ENCODE results near the gene EDA. TPM values are rescaled to one million over a fixed set of nuclear protein-coding genes. Genes with fewer than 3 reads are reported as not detected.

EDA gene
- total RNA-seq, 1 donor = 0.09 TPM

DNA sequence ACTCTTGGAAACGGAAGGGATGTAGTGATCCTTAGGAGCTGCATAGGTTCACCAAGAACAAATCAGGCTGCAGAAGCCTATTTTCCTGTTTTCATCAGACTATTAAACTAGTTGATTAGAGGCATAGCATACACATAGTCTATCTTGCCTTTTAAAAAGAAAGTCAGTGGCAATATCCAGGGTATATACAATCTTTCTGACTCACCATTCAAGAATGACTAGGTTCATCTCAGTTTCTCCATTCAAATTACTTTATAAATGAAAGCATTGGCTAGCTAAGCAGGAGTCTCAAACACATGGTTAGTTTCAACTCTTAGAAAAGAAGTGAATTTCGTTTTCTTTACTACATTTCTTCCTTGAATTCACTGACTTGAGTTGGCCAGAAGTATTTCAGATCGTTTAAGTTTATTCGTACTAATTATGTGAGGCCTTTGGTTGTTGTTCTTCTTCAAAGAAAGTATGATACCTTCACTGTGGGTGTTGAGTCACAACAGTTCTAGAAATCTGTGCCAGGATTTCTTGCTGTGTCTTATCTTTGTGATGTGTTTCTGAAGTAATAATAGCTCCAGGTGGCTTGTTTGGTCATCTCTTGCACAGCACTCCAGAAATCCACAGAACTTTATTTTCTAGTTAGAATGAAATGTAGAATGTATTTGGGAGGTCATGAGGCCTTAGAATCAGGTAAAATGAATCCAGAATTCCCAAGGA, 345.6 kb downstream of the EDA start:
- H3K4me3 ChIP-seq (ENCODE audit: low read depth, low read length) = no peak overlapping the region
- TF ChIP-seq, protein P1, sequence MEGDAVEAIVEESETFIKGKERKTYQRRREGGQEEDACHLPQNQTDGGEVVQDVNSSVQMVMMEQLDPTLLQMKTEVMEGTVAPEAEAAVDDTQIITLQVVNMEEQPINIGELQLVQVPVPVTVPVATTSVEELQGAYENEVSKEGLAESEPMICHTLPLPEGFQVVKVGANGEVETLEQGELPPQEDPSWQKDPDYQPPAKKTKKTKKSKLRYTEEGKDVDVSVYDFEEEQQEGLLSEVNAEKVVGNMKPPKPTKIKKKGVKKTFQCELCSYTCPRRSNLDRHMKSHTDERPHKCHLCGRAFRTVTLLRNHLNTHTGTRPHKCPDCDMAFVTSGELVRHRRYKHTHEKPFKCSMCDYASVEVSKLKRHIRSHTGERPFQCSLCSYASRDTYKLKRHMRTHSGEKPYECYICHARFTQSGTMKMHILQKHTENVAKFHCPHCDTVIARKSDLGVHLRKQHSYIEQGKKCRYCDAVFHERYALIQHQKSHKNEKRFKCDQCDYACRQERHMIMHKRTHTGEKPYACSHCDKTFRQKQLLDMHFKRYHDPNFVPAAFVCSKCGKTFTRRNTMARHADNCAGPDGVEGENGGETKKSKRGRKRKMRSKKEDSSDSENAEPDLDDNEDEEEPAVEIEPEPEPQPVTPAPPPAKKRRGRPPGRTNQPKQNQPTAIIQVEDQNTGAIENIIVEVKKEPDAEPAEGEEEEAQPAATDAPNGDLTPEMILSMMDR (IDR thresholded peaks at IDR 0.05; ENCODE audit: insufficient read depth, low read length) = no peak
- DNase-seq (ENCODE audit: low read depth) = no peak

DNA sequence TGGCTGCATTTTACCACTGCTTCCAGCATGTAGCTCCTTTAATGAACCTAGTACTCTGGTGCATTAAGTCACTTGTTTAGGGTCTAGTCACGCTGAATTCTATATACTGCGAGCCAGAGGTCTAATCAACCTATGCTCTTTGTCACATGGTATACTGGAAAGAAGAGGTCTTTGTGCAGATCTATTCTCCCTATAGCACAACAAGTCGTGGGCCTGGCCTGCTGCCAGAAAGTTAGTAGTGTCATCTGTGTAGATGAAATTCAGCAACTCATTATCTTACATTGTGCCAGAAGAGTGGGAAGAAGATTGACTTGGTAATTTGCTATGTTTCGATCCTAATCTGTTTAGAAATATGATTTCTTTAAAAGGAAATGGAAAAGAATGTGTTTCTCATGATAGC, 353.0 kb downstream of the EDA start:
- H3K4me3 ChIP-seq (ENCODE audit: low read depth, low read length) = no peak overlapping the region
- TF ChIP-seq, protein P1 (IDR thresholded peaks at IDR 0.05; ENCODE audit: insufficient read depth, low read length) = no peak
- DNase-seq (ENCODE audit: low read depth) = no peak

DNA sequence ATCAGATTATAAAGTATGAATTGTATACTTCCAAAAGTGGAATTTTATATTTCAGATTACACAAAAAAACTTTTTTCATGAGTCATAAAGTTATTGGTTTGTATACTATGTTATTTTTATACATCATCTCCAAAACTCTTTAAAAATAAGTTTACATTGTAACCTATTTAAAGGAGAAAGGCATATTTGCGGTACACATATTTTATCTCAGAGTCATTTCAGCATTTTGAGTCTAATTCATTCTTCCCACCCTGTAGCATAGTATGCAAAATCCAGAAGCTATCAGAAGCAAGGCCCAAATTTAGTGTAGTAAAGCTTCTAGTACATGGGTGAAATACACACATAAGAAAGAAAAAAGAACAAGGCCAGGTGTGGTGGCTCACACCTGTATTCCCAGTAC, 353.5 kb downstream of the EDA start:
- no peak for DNase-seq (ENCODE audit: low read depth)
- TF ChIP-seq, protein P1 (IDR thresholded peaks at IDR 0.05; ENCODE audit: insufficient read depth, low read length) = no peak
- H3K4me3 ChIP-seq (ENCODE audit: low read depth, low read length) = no peak overlapping the region

DNA sequence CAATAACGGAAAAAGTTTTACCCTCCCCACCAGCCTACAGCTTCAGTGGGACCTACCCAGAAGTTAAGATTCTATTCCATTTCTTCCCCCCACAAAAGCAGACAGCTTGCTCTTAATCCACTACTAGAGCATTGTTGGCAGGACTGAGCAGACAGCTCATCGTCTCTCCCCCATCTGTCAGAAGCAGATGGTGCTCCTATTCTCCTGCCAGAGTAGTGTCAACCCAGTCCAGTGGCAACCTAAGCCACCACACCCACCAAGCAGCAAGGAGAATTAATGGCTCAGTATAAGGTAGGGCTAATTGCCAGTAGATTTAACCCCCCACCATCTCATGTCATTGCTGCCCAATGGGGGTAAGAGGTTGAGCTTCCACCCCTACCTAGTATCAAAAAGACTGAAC, 371.8 kb downstream of the EDA start:
- DNase-seq (ENCODE audit: low read depth) = no peak
- H3K4me3 ChIP-seq (ENCODE audit: low read depth, low read length) = no peak overlapping the region
- TF ChIP-seq, protein P1 (IDR thresholded peaks at IDR 0.05; ENCODE audit: insufficient read depth, low read length) = no peak

DNA sequence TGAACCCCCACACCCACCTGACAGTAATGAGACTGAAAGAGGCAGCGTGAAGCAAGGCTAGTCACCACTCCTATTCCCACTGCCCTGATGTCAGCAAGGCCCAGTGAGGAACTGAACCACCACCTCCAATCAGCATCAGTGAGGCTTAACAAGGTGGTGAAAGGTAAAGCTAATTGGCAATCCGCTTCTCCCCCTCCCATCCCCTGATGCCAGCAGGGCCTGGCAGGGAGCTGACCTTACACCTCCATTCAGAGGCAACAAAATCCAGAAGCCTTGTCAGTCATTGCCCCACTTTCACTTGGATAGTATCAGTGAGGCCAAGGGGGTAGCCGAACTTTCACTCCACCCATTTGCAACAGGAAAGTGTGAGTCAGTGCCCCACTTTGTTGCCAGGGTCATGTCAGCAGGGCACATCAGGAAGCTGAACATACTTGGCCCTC, 373.1 kb downstream of the EDA start:
- TF ChIP-seq, protein P1 (IDR thresholded peaks at IDR 0.05; ENCODE audit: insufficient read depth, low read length) = no peak
- no peak overlapping the region for H3K4me3 ChIP-seq (ENCODE audit: low read depth, low read length)
- peak; percentile 10 for DNase-seq (ENCODE audit: low read depth)

DNA sequence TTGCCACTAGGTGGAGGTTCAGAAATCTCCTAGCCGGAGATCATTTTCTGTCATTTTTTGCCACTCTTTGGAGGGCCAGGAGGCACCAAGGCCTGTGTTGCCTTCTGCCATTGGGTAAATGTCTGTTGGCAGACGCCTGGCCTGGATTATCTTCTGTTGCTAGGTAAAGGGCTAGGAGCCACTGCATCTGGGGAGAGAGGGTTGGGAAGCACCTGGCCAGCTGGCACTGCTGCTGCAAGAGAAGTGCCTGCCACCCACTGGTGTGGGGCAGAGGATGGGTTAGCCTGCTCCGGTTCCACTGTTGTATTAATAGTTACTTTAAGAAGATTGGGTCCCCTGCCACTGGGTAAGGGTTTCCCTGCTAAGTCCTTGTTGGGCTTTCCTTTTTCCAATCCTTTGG, 375.8 kb downstream of the EDA start:
- no peak overlapping the region for H3K4me3 ChIP-seq (ENCODE audit: low read depth, low read length)
- no peak for DNase-seq (ENCODE audit: low read depth)
- TF ChIP-seq, protein P1 (IDR thresholded peaks at IDR 0.05; ENCODE audit: insufficient read depth, low read length) = no peak

DNA sequence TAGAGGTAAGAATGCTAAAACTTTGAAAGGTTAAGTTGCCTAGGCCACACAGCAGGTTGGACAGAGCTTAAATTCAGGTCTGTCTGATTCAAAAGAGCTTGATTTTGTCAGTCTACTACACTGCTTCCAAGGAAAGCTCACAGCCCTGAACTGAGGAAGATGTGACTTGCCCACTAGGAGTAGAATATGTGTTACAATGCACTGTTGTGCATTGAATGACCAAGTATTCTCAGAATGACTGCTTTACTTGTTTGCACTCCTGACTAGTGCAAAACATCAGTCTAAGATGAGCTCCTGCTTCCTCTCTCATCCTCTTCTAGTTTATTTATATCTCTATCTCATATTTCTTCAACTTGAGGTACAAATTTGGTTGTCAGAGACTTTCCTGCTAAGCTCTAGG, 377.6 kb downstream of the EDA start:
- DNase-seq (ENCODE audit: low read depth) = no peak
- TF ChIP-seq, protein P1 (IDR thresholded peaks at IDR 0.05; ENCODE audit: insufficient read depth, low read length) = no peak
- no peak overlapping the region for H3K4me3 ChIP-seq (ENCODE audit: low read depth, low read length)
